Endothelial cell of umbilical vein (primary cell): Measurements from ENCODE around the gene STIM1. TPM values are rescaled to one million over a fixed set of nuclear protein-coding genes. Genes with fewer than 3 reads are reported as not detected.
A peak's percentile ranks its signal among the peaks of the same experiment; 100 is the strongest.

Source experiments
- BruUV-seq: library from RNA; stranded (reverse); fragments of 400-500 nt; replicated peaks from 2 replicates; lab custom pipeline; 2021; lab: Mats Ljungman, UMichigan
- CTCF ChIA-PET: fragments of 300-600, 350-600 bp; sonication (Branson Sonifier 250); formaldehyde crosslinking; loops from one replicate; lab custom pipeline; 2021; ENCODE audit warnings: antibody characterized with exemption, inconsistent platforms; lab: Charles Lee
- POLR2A ChIA-PET: fragments of 300-600, 350-600 bp; sonication (Branson Sonifier 250); formaldehyde crosslinking; loops from one replicate; lab custom pipeline; 2021; ENCODE audit warnings: antibody characterized with exemption, inconsistent platforms; lab: Charles Lee
- DNase-seq: peaks from one replicate; pipeline ENCODE4 v3.0.0-alpha.2; 2011; ENCODE audit warnings: low read depth, low spot score
- FAIRE-seq: peaks from 2 replicates; lab custom pipeline; 2011; peaks lifted over from hg19 to GRCh38; lab: Jason Lieb, UNC
- H2AFZ ChIP-seq: 2 replicates; pipeline ENCODE4 v1.6.0; 2012; ENCODE audit warnings: low read depth, low read length, control low read depth, inconsistent platforms
- H3K27ac ChIP-seq: 2 replicates; pipeline ENCODE4 v1.5.1; 2011; ENCODE audit warnings: low read depth, mild to moderate bottlenecking, control low read depth, low read length, moderate library complexity; ENCODE audit not compliant: insufficient read depth
- H3K27me3 ChIP-seq, 2 experiments: 2 replicates each; pipeline versions ENCODE4 v1.6.0 to v1.6.1; 2011; ENCODE audit warnings: low read length in 2 of 2, mixed read lengths in 1 of 2; ENCODE audit not compliant: control insufficient read depth in 2 of 2, insufficient read depth in 2 of 2
- H3K36me3 ChIP-seq, 2 experiments: 2 replicates in 1 of 2; 3 replicates in 1 of 2; pipeline ENCODE4 v1.5.1; 2011; ENCODE audit warnings: low read length in 2 of 2, mild to moderate bottlenecking in 1 of 2, moderate library complexity in 1 of 2; ENCODE audit not compliant: control insufficient read depth in 2 of 2, insufficient read depth in 2 of 2; ENCODE audit errors: extremely low read depth in 1 of 2
- H3K4me1 ChIP-seq: 3 replicates; pipeline ENCODE4 v1.5.1; 2011; ENCODE audit warnings: mild to moderate bottlenecking, low read length; ENCODE audit not compliant: control insufficient read depth, insufficient read depth; ENCODE audit errors: extremely low read depth
- H3K4me2 ChIP-seq: 2 replicates; pipeline ENCODE4 v1.6.1; 2011; ENCODE audit warnings: low read length, control low read depth, mixed read lengths; ENCODE audit not compliant: insufficient read depth
- H3K4me3 ChIP-seq, 3 experiments: fragments of 200-600 bp in 1 of 3; sonication (generic), shearing (Covaris generic) in 1 of 3; replicated peaks in 1 of 3; 2 replicates each; pipeline ENCODE4 v1.5.1; 2011 to 2016; ENCODE audit warnings: control low read depth in 3 of 3, low read length in 3 of 3, mild to moderate bottlenecking in 2 of 3, inconsistent platforms in 1 of 3, low read depth in 1 of 3, moderate library complexity in 1 of 3; ENCODE audit not compliant: insufficient read depth in 1 of 3
- H3K79me2 ChIP-seq: 2 replicates; pipeline ENCODE4 v1.6.0; 2012; ENCODE audit warnings: low read length, inconsistent platforms; ENCODE audit not compliant: control insufficient read depth, insufficient read depth
- H3K9ac ChIP-seq: replicated peaks from 2 replicates; pipeline ENCODE3; 2011; ENCODE audit warnings: low read length, control low read depth; ENCODE audit not compliant: insufficient read depth; ENCODE audit errors: extremely low read depth
- H3K9me1 ChIP-seq: replicated peaks from 3 replicates; pipeline ENCODE4 v1.6.0; 2011; ENCODE audit warnings: mild to moderate bottlenecking, low read length; ENCODE audit not compliant: control insufficient read depth, insufficient read depth; ENCODE audit errors: extremely low read depth
- H3K9me3 ChIP-seq: replicated peaks from 2 replicates; pipeline ENCODE4 v1.5.1; 2012; ENCODE audit warnings: low read length, inconsistent platforms; ENCODE audit not compliant: control insufficient read depth, insufficient read depth
- H4K20me1 ChIP-seq: replicated peaks from 2 replicates; pipeline ENCODE3; 2011; ENCODE audit warnings: mild to moderate bottlenecking, low read length; ENCODE audit not compliant: control insufficient read depth, insufficient read depth; ENCODE audit errors: extremely low read depth
- EZH2 ChIP-seq: IDR thresholded peaks from 2 replicates; pipeline ENCODE4 v1.6.1; 2012; ENCODE audit warnings: borderline replicate concordance, low read depth, mild to moderate bottlenecking, moderate library complexity, low read length, inconsistent platforms; ENCODE audit not compliant: severe bottlenecking
- FOS ChIP-seq: IDR thresholded peaks from 2 replicates; pipeline ENCODE4 v1.6.1; 2011; ENCODE audit warnings: mild to moderate bottlenecking, low read length, moderate library complexity, borderline replicate concordance; ENCODE audit not compliant: insufficient read depth
- JUN ChIP-seq: IDR thresholded peaks from 2 replicates; pipeline ENCODE4 v1.6.1; 2011; ENCODE audit warnings: borderline replicate concordance, low read depth; ENCODE audit not compliant: insufficient read length, insufficient read depth
- MYC ChIP-seq: IDR thresholded peaks from one replicate; pipeline ENCODE4 v1.6.1; 2011; ENCODE audit warnings: mild to moderate bottlenecking, low read depth, low read length
- dilution Hi-C: fragments of 300-500 bp; cut with MboI; formaldehyde crosslinking; loops from one replicate; pipeline ENCODE4 v1.15.0; 2019; ENCODE audit warnings: low sequenced_read_pairs; ENCODE audit not compliant: extremely low pct_ligation_motif_present
- intact Hi-C: fragments of 100-400 bp; cut with micrococcal nuclease; formaldehyde crosslinking; loops from one replicate; pipeline ENCODE4 v1.10.0; 2022
- polyA plus RNA-seq, 4 experiments: library from polyadenylated mRNA; depleted of rRNA in 3 of 4; stranded (reverse) in 3 of 4; unstranded in 1 of 4; fragments of >200 nt; gene quantifications; 2 replicates each; pipeline versions ENCODE4 v1.2.1 to v1.2.3, GENCODE V29; 2011 to 2012; ENCODE audit warnings: missing spikeins in 1 of 4
- total RNA-seq: library from RNA; stranded (reverse); gene quantifications from 2 replicates; pipeline ENCODE4 v1.2.3, GENCODE V29; 2021

The STIM1 gene
- total and polyA plus RNA-seq, 2 donors (not counting 3 experiments of a cell fraction or from before 2014, with no cell fraction given) = 32.7 to 33.4 TPM

- Histone ChIP-seq H2AFZ (no peak overlapping the region), H3K36me3 (no peaks in the 10 kb centered on the region), H3K27me3 (no peaks in the 10 kb centered on the region), H3K79me2 (peaks cover 68% of the 10 kb centered on the region), H3K9me1 (no peaks in the 10 kb centered on the region), H3K4me2 (peak overlapping the region; percentile 22), H4K20me1 (no peaks in the 10 kb centered on the region), H3K9me3 (no peaks in the 10 kb centered on the region), H3K27ac (no peak overlapping the region), H3K4me1 (peaks cover 41% of the 10 kb centered on the region), H3K4me3 (no peak overlapping the region), H3K9ac (no peak overlapping the region)
- FAIRE-seq (peak; percentile 66), DNase-seq (no peak)
- TF ChIP-seq FOS = no peak
- no peak for TF ChIP-seq MYC
- no peak for TF ChIP-seq JUN
- TF ChIP-seq EZH2 = no peak
- BruUV-seq = no TSS peak
- ChIA-PET POLR2A (no interaction called here), CTCF (interaction anchor here (0.6 to 5.5 kb wide), 7 partner anchors 12 to 237 kb away, joined by 3 to 88 read pairs (median 4); partner anchors contain the start of genes PGAP2 and STIM1)
- intact Hi-C loops (no loop called here), dilution Hi-C loops (no loop called here)
Observed at GRCh38 chr11:3837793-3838192, 17.7 kb upstream of the STIM1 start.

- no peak overlapping the region for H2AFZ ChIP-seq
- dilution Hi-C loops (no loop called here), intact Hi-C loops (no loop called here)
- no peaks in the 10 kb centered on the region for H3K27me3 ChIP-seq
- no peaks in the 10 kb centered on the region for H3K9me3 ChIP-seq
- H3K79me2 ChIP-seq = peaks cover 64% of the 10 kb centered on the region
- DNase-seq = no peak
- ChIA-PET POLR2A (no interaction called here), CTCF (interaction anchor here (1.2 to 5.5 kb wide), 5 partner anchors 11 to 237 kb away, joined by 4 to 88 read pairs (median 8); partner anchors contain the start of genes PGAP2 and STIM1)
- peaks cover 41% of the 10 kb centered on the region for H3K4me1 ChIP-seq
- H3K27ac ChIP-seq = no peak overlapping the region
- H3K9ac ChIP-seq = no peak overlapping the region
- TF ChIP-seq FOS (no peak), EZH2 (no peak), JUN (no peak)
- H4K20me1 ChIP-seq = no peaks in the 10 kb centered on the region
- H3K9me1 ChIP-seq = no peaks in the 10 kb centered on the region
- peak overlapping the region; percentile 22 for H3K4me2 ChIP-seq
- no peaks in the 10 kb centered on the region for H3K36me3 ChIP-seq
- no TSS peak for BruUV-seq
- H3K4me3 ChIP-seq = no peak overlapping the region
- FAIRE-seq = no peak
Observed at GRCh38 chr11:3838504-3838903, 17.0 kb upstream of the STIM1 start.
